Progenitor cell of endocrine pancreas (in vitro differentiated cells): Measurements from ENCODE around the gene PCSK5. TPM values are rescaled to one million over a fixed set of nuclear protein-coding genes. Genes with fewer than 3 reads are reported as not detected.

ENCODE experiments used
- DNase-seq: peaks from one replicate; pipeline ENCODE4 v3.0.0; 2021; ENCODE audit warnings: low spot score; ENCODE audit not compliant: unreplicated experiment
- H3K27ac Mint-ChIP-seq: 2 replicates; pipeline ENCODE4 v1.8.0; 2021; ENCODE audit warnings: mild to moderate bottlenecking, moderate library complexity, mixed read lengths
- H3K27me3 Mint-ChIP-seq: 2 replicates; pipeline ENCODE4 v1.8.0; 2021; ENCODE audit warnings: mixed read lengths
- H3K36me3 Mint-ChIP-seq: 2 replicates; pipeline ENCODE4 v1.8.0; 2022; ENCODE audit warnings: mixed read lengths; ENCODE audit not compliant: insufficient read depth
- H3K4me1 Mint-ChIP-seq: 2 replicates; pipeline ENCODE4 v1.8.0; 2021; ENCODE audit warnings: low read depth, mixed read lengths
- H3K4me3 Mint-ChIP-seq: 2 replicates; pipeline ENCODE4 v1.8.0; 2021; ENCODE audit warnings: low read depth, mild to moderate bottlenecking, moderate library complexity, mixed read lengths
- H3K9me3 Mint-ChIP-seq: 2 replicates; pipeline ENCODE4 v1.8.0; 2021; ENCODE audit warnings: low read depth, mixed read lengths
- CTCF ChIP-seq: fragments of 200-600 bp; sonication (generic); IDR thresholded peaks from one replicate; pipeline ENCODE4 v1.5.0; 2021; ENCODE audit warnings: antibody characterized with exemption, mild to moderate bottlenecking; ENCODE audit not compliant: unreplicated experiment
- total RNA-seq: library from RNA; stranded (reverse); gene quantifications from 2 replicates; pipeline ENCODE4 v1.2.1, GENCODE V29; 2021

Gene PCSK5
- total RNA-seq, 1 donor from 2014 or later = 7.3 TPM

DNA sequence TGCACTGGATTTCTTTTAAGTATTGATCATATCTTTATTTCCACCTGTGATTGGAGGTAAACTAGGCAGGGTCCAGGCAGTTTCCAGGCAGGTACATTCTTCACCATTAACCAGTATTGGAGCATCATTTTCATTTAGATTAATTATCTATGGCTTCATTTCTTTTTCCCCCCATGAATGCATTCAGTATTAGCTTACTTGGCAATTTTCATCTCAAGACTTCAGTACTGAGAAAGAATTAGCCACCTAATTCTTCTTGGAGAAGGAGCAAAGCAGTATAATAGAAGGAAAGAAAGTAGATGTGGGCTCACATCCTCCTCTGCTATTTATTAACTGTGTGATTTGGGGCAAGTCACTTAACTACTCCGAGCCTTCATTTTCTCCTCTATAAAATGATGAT, 295.0 kb downstream of the PCSK5 start:
- Mint-ChIP-seq H3K4me1 (peaks cover 11% of the 10 kb centered on the region), H3K27me3 (peaks cover 8% of the 10 kb centered on the region), H3K9me3 (no peaks in the 10 kb centered on the region), H3K4me3 (no peak overlapping the region), H3K36me3 (peaks cover 3% of the 10 kb centered on the region), H3K27ac (no peak overlapping the region)
- TF ChIP-seq CTCF = no peak
- no peak for DNase-seq

GRCh38 chr9:76188286-76188685, 297.8 kb downstream of the PCSK5 start:
- H3K4me3 Mint-ChIP-seq = no peak overlapping the region
- no peak overlapping the region for H3K27ac Mint-ChIP-seq
- DNase-seq = no peak
- peaks cover 4% of the 10 kb centered on the region for H3K27me3 Mint-ChIP-seq
- peaks cover 2% of the 10 kb centered on the region for H3K9me3 Mint-ChIP-seq
- TF ChIP-seq CTCF = no peak
- no peaks in the 10 kb centered on the region for H3K4me1 Mint-ChIP-seq
- peaks cover 1% of the 10 kb centered on the region for H3K36me3 Mint-ChIP-seq

DNA sequence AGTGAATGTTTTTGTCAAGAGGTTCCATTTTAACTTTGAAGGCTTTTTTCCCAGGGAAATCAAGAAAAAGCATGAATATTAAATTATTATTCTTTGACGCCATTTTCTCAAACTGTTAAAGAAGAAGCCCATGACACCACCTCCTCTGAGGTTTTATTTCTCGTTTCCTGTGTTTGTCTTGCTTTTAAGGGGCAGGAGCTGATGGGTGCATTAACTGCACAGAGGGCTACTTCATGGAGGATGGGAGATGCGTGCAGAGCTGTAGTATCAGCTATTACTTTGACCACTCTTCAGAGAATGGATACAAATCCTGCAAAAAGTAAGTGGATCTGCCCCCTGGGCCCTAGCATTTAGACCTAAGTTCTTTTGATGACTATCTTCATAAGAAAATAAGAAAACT, 298.4 kb downstream of the PCSK5 start:
- DNase-seq = no peak
- no peak for TF ChIP-seq CTCF
- no peaks in the 10 kb centered on the region for H3K27me3 Mint-ChIP-seq
- no peaks in the 10 kb centered on the region for H3K4me1 Mint-ChIP-seq
- peaks cover 2% of the 10 kb centered on the region for H3K9me3 Mint-ChIP-seq
- no peak overlapping the region for H3K27ac Mint-ChIP-seq
- peaks cover 1% of the 10 kb centered on the region for H3K36me3 Mint-ChIP-seq
- H3K4me3 Mint-ChIP-seq = no peak overlapping the region

GRCh38 chr9:76191493-76191892, 301.0 kb downstream of the PCSK5 start:
- Mint-ChIP-seq H3K36me3 (peaks cover 1% of the 10 kb centered on the region), H3K9me3 (peaks cover 2% of the 10 kb centered on the region), H3K4me3 (no peak overlapping the region), H3K4me1 (no peaks in the 10 kb centered on the region), H3K27ac (no peak overlapping the region), H3K27me3 (no peaks in the 10 kb centered on the region)
- no peak for TF ChIP-seq CTCF
- no peak for DNase-seq

- Mint-ChIP-seq H3K4me1 (no peaks in the 10 kb centered on the region), H3K4me3 (no peak overlapping the region), H3K27me3 (no peaks in the 10 kb centered on the region)
These were observed 301.5 kb downstream of the PCSK5 start for GRCh38 chr9:76192013-76192412.

More at GRCh38 chr9:76192013-76192412, 301.5 kb downstream of the PCSK5 start:
- no peak for TF ChIP-seq CTCF
- peaks cover 2% of the 10 kb centered on the region for H3K9me3 Mint-ChIP-seq
- DNase-seq = no peak
- no peak overlapping the region for H3K27ac Mint-ChIP-seq
- H3K36me3 Mint-ChIP-seq = peaks cover 1% of the 10 kb centered on the region
